ENCODE results near the gene CMPK1.
A peak's percentile ranks its signal among the peaks of the same experiment; 100 is the strongest.

CMPK1 gene

DNA sequence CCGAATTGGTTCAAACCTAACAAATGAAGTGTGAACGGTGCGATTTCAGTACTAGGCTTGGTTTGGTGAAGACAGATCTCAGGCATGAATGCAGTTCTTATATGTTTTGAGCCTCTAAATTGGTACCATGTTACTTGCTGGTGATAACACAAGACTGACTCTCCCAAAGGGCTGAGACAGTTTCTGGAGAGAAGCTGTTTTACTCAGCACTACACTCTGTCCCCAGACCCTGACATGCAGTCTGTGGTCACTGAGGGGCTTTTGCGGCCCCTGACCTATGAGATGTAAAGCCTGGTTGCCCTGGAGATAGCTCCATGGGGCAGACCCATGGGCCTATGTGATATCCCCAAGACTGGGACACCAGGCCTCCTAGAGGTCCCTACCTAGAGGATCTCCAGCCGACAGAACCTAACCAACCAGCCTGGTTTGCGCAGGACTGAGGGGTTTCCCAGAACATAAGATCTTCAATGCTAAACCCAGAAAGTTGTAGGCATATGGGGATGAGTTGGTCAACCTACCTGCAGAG lies 63.1 kb downstream of the CMPK1 start:
- DNase-seq = no peak

DNA sequence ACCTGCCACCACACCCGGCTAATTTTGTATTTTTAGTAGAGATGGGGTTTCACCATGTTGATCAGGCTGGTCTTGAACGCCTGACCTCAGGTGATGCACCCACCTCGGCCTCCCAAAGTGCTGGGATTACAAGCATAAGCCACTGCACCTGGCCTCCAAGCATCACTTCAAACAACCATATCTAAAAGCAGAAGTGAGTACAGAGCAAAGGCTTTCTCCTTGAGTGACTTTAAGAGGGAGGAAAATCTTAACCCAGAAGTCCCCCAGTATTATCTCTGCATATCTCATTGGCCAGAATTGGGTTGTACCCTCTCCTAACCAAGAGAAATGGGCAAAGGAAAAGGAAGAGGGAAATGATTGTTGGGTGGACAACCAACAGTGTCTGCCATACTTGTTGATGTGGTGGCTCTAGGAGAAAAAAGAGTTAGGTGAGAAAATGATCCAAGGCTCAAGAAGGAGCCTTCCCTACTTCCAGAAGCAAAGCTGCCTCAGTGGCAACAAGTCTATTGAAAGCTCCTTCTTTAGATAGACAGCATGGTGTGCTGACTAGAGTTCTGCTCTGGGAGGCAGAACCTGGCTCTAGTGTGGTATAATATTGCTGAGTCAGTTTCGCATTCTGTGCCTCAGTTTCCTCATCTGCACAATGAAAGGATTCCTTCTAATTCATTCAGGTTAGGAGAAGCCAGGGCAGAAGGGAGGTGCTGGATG lies 65.7 kb downstream of the CMPK1 start:
- DNase-seq = no peak

DNA sequence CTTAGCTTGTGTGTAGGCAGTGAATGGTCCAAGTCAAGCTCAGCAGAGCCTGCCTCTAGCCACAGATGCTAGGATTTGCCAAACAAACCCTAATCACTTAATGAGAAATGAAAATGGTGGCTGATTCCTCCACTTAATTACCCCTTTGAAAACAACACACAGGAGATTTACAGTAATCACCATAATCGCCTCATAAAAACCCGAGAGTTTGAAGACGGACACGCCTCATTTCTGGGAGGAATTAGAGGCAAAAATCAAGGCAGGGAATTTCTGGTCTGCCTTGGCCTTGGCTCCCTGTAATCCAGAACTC lies 66.2 kb downstream of the CMPK1 start:
- no peak for DNase-seq

GRCh38 chr1:47401761-47402160 lies 68.2 kb downstream of the CMPK1 start:
- DNase-seq = no peak

DNA sequence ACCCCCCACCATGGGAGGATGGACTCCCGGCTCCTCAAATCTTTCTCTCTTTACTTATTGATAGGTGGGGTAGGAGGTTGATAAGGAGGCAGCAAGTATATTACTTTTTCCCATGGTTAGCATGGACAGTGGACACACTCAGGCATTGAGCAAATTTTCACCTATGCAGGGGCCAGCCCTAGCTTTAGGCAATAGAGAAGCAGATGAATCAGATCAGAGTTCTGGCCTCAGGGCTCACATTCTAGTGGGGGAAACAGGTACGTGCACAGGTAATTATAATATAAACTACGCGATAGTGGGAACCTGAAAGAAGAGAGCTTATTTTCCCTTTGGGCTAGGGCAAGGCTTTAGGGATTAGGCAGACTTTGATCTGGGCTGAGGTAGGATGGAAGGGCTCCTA lies 69.0 kb downstream of the CMPK1 start:
- no peak for DNase-seq

DNA sequence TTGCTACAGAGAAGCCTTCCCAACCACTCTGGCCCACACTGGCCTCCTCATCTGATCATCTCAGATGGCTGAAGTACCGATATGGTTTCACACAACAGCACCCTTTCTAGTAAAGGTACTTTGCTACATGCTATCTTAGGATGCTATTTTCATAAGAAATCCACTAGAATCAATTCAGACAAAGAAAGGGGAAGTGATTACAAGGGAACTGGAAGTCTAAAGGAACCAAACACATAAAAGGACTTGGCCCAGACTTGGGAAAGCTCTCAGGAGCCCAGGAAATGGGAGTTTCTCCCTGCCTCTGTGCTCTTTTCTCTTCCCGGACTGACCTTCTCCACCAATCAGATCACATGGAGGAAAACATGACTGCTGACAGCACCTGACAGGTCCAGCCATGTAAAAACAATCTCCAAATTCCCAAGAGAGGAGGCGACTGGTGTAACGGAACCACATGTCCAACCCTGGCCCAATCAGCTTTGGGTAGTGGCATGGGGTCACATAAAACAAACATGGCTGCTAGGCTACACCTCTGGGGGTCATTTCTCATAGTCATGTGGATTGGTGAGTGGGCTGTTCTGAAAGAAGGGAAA lies 69.8 kb downstream of the CMPK1 start:
- no peak for DNase-seq

- no peak for DNase-seq
Observed at GRCh38 chr1:47405697-47406096, 72.1 kb downstream of the CMPK1 start.

DNA sequence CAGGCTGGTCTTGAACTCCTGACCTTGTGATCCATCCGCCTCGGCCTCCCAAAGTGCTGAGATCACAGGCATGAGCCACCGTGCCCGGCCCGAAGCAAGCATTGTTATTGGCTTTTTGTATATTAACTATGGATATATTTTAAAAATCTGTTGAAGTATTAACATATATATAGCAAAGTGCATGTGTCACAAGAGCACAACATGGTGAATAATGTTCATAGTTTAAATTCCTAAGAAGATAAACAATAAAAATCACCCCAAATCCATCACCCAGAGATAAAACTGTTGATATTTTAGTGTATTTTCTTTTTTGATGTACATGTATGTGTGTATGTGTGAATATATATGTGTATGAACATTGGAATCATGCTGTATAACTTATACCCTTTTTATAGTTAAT lies 73.4 kb downstream of the CMPK1 start:
- no peak for DNase-seq

GRCh38 chr1:47407481-47407880 lies 73.9 kb downstream of the CMPK1 start:
- DNase-seq = no peak

GRCh38 chr1:47409311-47410067 lies 75.9 kb downstream of the CMPK1 start:
- DNase-seq = no peak

DNA sequence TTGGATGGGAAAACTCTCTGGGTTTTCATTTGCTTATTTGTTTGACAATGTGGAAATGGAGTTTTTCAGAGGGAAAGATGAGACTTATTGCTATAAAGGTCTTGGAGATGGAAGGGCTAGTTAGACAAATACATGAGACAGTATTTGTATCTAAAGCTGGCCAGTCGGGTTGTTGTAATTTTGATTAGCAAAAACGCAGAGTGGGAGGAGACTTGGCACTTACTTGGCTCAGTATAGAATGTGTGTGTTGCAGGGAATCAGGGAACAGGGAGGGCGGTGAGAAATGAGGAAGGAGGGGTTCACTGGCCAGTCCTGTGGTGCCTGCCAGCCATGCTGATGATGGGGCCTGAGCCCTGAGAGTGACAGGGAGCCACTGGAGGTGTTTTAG lies 76.5 kb downstream of the CMPK1 start:
- DNase-seq = no peak

DNA sequence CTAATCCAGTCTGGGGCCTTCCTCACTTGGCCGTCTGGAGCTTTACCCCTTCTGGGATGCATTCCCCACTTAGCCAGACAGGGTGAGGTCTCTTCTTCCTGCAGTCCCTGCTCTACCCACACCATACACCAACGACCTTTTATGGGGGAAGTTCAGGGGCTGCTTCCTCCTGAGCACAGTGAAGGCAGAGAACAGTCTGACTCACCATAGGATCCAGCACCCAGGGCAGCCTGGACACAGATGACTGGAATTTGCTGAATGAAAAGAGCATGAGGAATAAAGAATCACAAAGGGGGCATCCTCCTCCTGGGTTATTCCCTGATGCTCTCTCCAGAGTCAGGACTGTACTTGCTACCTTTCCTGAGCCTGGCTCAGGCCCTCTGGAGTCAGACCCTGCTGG lies 77.8 kb downstream of the CMPK1 start:
- DNase-seq = no peak

DNA sequence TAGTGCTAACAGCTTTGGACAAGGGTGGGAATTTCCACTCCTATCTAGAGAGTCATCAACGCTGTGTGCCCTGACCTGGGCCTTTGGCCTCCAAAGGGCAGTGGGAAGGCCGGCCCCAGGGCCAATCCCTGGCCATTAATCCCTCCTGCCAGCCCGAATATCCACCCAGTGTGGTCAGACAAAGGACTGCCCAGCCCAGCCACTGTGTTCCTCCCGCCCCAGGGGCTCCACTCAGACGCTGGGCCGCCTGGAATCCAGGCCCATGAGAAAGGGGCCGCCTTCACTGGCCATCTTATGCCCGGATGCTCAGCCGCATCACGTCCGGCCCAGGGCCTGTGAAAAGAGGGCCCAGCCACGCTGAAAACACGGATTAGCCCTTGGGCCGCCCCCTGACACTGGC lies 78.8 kb downstream of the CMPK1 start:
- DNase-seq = no peak

- no peak for DNase-seq
Observed at GRCh38 chr1:47415728-47416318, 82.2 kb downstream of the CMPK1 start, which contains the start of gene FOXE3. FOXE3 (plus strand) TSS chr1:47416285; CDS start chr1:47416316, 31 bp downstream.

- peak; percentile 58 for DNase-seq
Observed at GRCh38 chr1:47416319-47417169, 83.0 kb downstream of the CMPK1 start.

DNA sequence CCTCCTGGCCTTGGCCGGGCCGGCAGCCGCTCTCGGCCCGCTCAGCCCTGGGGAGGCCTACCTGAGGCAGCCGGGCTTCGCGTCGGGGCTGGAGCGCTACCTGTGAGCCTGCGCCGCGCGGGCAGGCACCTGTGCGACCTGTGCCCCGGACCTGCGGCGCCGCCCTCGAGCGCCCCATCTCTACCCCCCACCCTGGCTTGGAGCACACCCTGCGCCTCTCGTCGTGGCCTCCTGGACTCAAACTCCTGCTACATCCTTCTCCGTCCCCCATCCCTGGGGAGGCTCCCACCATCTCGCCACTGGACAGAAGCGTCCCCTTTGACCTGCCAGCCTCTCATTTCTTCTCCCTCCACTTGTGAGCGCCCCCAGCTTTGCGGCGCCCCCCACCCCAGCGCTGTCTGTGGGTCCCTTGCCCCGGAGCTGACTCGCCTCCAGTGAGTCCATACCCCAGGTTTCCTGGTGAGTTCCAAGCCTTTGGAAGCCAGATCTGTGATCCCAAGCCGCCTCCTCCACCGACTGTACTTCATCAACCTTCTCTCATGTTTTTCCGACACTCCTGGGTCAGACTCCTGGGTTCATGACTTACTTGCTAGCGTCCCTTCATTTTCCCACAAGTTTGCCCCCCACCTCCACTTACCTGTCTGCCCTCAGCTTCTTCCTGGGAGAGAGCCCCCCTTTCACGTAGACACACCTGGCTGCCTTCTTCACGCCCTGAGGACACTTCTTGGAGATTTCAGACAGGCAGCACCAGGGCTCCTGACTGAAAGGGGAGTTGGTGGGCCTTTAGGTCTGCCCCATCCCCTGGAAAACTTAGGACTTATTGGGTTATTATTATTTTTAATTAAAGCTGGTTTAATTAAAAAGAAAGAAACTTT lies 83.8 kb downstream of the CMPK1 start:
- no peak for DNase-seq

DNA sequence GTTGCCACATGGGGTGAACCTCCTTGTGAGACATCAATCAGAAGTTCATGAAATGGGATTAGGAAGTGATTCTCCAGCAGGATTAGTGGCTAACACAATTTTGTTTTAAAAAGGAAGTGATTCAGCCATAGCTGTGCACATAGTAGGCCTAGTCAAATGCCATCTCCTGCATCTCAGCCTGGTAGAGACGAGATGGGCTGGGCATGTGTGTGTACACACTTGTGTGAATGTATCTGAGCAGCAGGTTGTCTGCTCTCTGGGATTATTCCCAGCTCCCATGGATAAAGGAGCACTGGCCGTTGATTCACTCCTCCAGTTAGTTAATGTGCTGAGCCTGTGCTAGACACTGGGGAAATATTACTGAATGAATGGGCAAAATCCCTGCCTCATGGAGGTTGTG lies 84.5 kb downstream of the CMPK1 start:
- DNase-seq = no peak

DNA sequence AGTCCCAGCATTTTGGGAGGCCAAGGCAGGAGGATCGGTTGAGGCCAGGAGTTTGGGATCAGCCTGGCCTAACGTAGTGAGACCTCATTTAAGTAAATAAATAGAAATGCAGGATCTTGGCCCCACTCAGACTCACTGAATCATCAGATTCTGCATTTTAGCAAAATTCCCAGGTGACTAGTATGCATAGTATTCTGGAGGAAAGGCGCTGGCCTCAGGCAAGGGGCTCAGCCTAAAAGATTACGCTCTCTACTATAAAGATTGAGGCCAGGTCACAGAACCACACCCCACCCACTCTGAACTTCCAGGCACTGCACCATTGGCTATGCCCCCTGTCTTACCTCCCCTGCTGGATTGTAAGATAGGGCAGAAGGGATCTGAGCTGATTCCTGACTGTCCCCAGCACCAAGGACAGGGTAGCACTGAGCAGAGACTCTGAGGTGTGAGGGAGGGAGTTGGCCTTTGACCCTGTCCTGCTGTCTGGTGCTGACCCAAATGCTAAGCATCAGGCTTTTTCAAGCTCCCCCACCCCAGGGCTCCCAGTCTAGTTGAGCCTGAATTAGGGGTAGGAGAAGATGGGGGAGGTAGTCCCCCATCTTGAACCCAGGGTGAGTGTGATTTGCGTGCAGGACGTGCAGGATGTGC lies 85.2 kb downstream of the CMPK1 start:
- no peak for DNase-seq

GRCh38 chr1:47420547-47420946 lies 87.0 kb downstream of the CMPK1 start:
- DNase-seq = no peak

- no peak for DNase-seq
Observed at GRCh38 chr1:47423872-47424271, 90.3 kb downstream of the CMPK1 start.

- peak; percentile 75 for DNase-seq
Observed at GRCh38 chr1:47424336-47424982, 90.9 kb downstream of the CMPK1 start.
